ACC112 (cell line): Measurements from ENCODE around the gene PPP2R3B.
A peak's percentile ranks its signal among the peaks of the same experiment; 100 is the strongest.
"Not testable (repeated sequence)": the region's sequence is repeated elsewhere in the genome, so short reads cannot be mapped to it uniquely, and the experiment has no call there.

Source experiments
- H2AFZ ChIP-seq: fragments of 200-600 bp; sonication (generic); one replicate; pipeline ENCODE4 v1.6.0; 2017; ENCODE audit warnings: antibody characterized with exemption, low read length; ENCODE audit not compliant: unreplicated experiment
- H3K27ac ChIP-seq: fragments of 200-600 bp; sonication (generic); 2 replicates; pipeline ENCODE4 v1.5.1; 2014; ENCODE audit warnings: low read depth, mild to moderate bottlenecking, antibody characterized with exemption, low read length, moderate library complexity
- H3K27me3 ChIP-seq: fragments of 200-600 bp; sonication (generic); 2 replicates; pipeline ENCODE4 v1.6.1; 2014; ENCODE audit warnings: mild to moderate bottlenecking, antibody characterized with exemption, low read length, moderate library complexity, mixed read lengths; ENCODE audit not compliant: insufficient read depth
- H3K36me3 ChIP-seq: fragments of 200-600 bp; sonication (generic); 2 replicates; pipeline ENCODE4 v1.6.1; 2016; ENCODE audit warnings: mild to moderate bottlenecking, antibody characterized with exemption, low read length, moderate library complexity, mixed read lengths; ENCODE audit not compliant: insufficient read depth
- H3K4me1 ChIP-seq: fragments of 200-600 bp; sonication (generic); one replicate; pipeline ENCODE4 v1.6.1; 2016; ENCODE audit warnings: low read length, mixed read lengths; ENCODE audit not compliant: insufficient read depth, unreplicated experiment, control insufficient read depth
- H3K4me3 ChIP-seq: fragments of 200-600 bp; sonication (generic); 2 replicates; pipeline ENCODE4 v1.5.1; 2014; ENCODE audit warnings: mild to moderate bottlenecking, low read depth, low read length
- H3K79me2 ChIP-seq: fragments of 200-600 bp; sonication (generic); one replicate; pipeline ENCODE4 v1.6.0; 2016; ENCODE audit warnings: low read length; ENCODE audit not compliant: control insufficient read depth, unreplicated experiment, insufficient read depth

PPP2R3B gene

DNA sequence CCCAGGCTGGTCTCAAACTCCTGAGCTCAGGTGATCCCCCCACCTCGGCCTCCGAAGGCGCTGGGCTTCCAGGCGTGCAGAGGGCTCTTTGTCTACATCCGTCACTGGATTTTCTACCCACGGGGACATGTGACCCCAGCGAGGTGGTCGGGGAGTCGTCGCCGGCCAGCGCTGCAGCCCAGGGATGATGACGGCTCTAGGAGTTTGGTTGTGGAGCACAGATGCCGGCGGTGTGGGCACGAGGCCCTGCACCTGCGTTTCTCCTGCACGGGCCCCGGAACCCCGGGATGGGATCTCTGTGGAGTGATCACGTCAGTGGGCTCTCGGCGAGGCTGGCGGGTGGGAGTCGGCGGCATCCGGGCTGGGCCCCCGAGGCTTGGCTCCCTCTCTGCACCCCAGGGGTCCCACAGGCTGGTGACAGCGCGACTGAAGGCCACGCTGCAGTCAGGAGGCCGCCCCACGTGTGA, 59.0 kb downstream of the PPP2R3B start:
- Histone ChIP-seq H3K4me1 (peaks cover 13% of the 10 kb centered on the region), H3K4me3 (no peak overlapping the region), H3K27me3 (peaks cover 13% of the 10 kb centered on the region; the same call in 1 of the 2 replicates), H2AFZ (no peak overlapping the region), H3K79me2 (no peaks in the 10 kb centered on the region), H3K27ac (no peak overlapping the region), H3K36me3 (no peaks in the 10 kb centered on the region)

DNA sequence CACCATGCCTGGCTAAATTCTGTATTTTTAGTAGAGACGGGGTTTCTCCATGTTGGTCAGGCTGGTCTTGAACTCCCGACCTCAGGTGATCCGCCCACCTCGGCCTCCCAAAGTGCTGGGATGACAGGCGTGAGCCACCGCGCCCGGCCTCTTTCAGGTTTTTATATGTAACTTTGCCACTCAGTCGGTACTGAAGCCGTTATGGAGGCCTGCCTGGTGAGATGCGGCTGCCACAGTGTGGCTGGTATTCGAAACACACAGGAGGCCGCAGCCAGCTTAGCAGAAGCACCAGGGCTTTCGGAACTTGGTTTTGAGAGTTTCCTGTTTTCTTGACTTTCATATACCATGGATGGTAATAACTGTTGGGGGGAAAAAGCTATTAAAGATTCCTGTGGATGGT, 62.0 kb downstream of the PPP2R3B start:
- H3K79me2 ChIP-seq: peaks cover 11% of the 10 kb centered on the region
- H3K27ac ChIP-seq, H2AFZ ChIP-seq, H3K4me3 ChIP-seq, H3K36me3 ChIP-seq, H3K4me1 ChIP-seq, H3K27me3 ChIP-seq: not testable (repeated sequence)

GRCh38 chrX:323721-324628, 62.7 kb downstream of the PPP2R3B start:
- Histone ChIP-seq H3K36me3 (no peaks in the 10 kb centered on the region), H3K79me2 (peaks cover 17% of the 10 kb centered on the region), H3K27me3 (no peaks in the 10 kb centered on the region), H2AFZ (no peak overlapping the region), H3K4me3 (no peak overlapping the region), H3K4me1 (peaks cover 3% of the 10 kb centered on the region), H3K27ac (no peak overlapping the region)

DNA sequence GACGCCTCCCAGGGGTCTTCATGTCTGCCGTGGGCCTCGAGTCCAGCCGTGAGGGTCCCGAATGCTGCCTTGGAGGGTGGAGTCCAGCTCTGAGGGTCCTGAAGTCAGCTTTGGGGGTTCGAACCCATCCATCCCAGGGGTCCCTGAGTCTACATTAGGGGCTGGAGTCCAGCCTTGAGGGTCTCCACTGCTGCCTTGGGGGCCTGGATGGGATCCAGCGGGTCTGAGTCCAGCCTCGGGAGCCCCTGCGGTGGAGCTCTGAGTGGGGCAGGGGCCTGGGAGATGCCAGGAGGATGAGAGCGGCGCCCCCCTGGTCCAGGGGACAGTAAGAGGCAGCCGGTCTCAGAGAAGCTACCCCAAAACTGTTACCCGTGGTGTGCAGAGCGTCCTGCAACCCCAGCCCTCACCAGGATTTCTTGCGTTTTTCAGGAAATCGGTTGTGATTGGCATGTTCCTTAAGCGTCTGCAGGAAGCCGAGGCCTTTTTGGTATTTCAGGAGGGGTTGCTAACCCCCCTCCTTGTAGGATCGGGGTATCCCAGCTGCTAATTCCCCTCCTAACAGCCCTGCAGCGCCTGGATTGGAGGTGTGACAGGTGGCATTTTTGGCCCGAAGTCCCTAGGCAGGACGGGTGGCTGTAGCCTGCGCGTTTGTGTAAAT, 66.5 kb downstream of the PPP2R3B start:
- Histone ChIP-seq H3K36me3 (peaks cover 8% of the 10 kb centered on the region; the same call in 1 of the 2 replicates), H2AFZ (no peak overlapping the region), H3K27ac (no peak overlapping the region), H3K27me3 (no peaks in the 10 kb centered on the region), H3K4me1 (peaks cover 3% of the 10 kb centered on the region), H3K4me3 (peak overlapping the region; percentile 97), H3K79me2 (peaks cover 28% of the 10 kb centered on the region)

DNA sequence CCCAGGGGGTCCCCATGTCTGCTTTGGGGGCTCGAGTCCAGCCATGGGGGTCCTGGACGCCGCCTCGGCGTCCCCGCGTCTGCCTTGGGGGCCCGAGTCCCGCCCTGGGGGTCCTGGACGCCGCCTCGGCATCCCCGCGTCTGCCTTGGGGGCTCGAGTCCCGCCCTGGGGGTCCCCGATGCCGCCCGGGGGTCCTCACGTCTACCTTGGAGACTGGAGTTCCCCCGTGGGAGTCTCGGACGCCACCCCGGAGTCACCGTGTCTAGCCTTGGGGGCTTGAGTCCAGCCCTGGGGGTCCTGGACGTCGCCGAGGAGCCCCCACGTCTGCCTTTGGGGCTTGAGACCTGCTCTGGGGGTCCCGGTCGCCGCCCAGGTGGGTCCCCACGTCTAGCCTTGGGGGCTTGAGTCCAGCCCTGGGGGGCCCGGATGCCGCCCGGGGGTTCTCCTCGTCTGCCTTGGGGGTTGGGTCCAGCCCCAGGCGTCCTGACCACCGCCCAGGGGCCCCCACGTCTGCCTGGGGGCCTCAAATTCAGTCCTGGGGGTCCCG, 67.1 kb downstream of the PPP2R3B start:
- Histone ChIP-seq H3K27me3 (no peaks in the 10 kb centered on the region), H3K79me2 (peaks cover 28% of the 10 kb centered on the region), H2AFZ (peak overlapping the region; percentile 73), H3K36me3 (peaks cover 14% of the 10 kb centered on the region; the same call in 1 of the 2 replicates), H3K27ac (peak overlapping the region; percentile 48; the same call in 1 of the 2 replicates), H3K4me1 (peaks cover 3% of the 10 kb centered on the region), H3K4me3 (peak overlapping the region; percentile 97)

- Histone ChIP-seq H3K27me3 (no peaks in the 10 kb centered on the region), H3K4me3 (peak within 1 kb of the TSS; percentile 97), H3K36me3 (peaks cover 18% of the 10 kb centered on the region; the same call in 1 of the 2 replicates), H3K27ac (peak within 1 kb of the TSS; percentile 89), H3K4me1 (peaks cover 3% of the 10 kb centered on the region), H3K79me2 (peaks cover 28% of the 10 kb centered on the region), H2AFZ (peak within 1 kb of the TSS; percentile 89)
These were observed 67.7 kb downstream of the PPP2R3B start, which contains the start of gene GTPBP6 for GRCh38 chrX:318739-319578. Gene GTPBP6 (minus strand): TSS chrX:318796. CDS start chrX:318787, 9 bp downstream.

GRCh38 chrX:318068-318738, 68.5 kb downstream of the PPP2R3B start:
- Histone ChIP-seq H3K79me2 (peaks cover 28% of the 10 kb centered on the region), H3K27ac (peak overlapping the region; percentile 89), H3K27me3 (no peaks in the 10 kb centered on the region), H3K4me3 (peak overlapping the region; percentile 97), H2AFZ (peak overlapping the region; percentile 89), H3K4me1 (peaks cover 3% of the 10 kb centered on the region), H3K36me3 (peaks cover 23% of the 10 kb centered on the region; the same call in 1 of the 2 replicates)

GRCh38 chrX:317424-318067, 69.2 kb downstream of the PPP2R3B start:
- H2AFZ ChIP-seq: no peak overlapping the region
- no peaks in the 10 kb centered on the region for H3K27me3 ChIP-seq
- peaks cover 3% of the 10 kb centered on the region for H3K4me1 ChIP-seq
- H3K79me2 ChIP-seq: peaks cover 28% of the 10 kb centered on the region
- peaks cover 29% of the 10 kb centered on the region; the same call in 1 of the 2 replicates for H3K36me3 ChIP-seq
- peak overlapping the region; percentile 97 for H3K4me3 ChIP-seq
- H3K27ac ChIP-seq: peak overlapping the region; percentile 89
